Lung (tissue), 12 donors: ENCODE data around the gene PHACTR1. TPM values are rescaled to one million over a fixed set of nuclear protein-coding genes. Genes with fewer than 3 reads are reported as not detected.

Experiments used
- ATAC-seq: fragments of 200-7000 bp; cut with Tn5 transposase; one replicate; pipeline ENCODE4 v1.9.1; 2020; ENCODE audit warnings: moderate number of reproducible peaks; ENCODE audit not compliant: insufficient read depth, low FRiP score
- DNase-seq, 3 donors: peaks; one replicate each; pipeline ENCODE4 v3.0.0-alpha.2; 2013 to 2017
- H3K27ac ChIP-seq, 2 donors: one replicate each; pipeline ENCODE4 v1.5.1; 2013; ENCODE audit warnings: mild to moderate bottlenecking in 2 of 2, moderate library complexity in 2 of 2, control low read depth in 1 of 2, inconsistent platforms in 1 of 2, low read depth in 1 of 2, low read length in 1 of 2
- H3K27me3 ChIP-seq, 3 donors: one replicate each; pipeline ENCODE4 v1.5.1; 2013; ENCODE audit warnings: low read length in 2 of 3; ENCODE audit not compliant: control insufficient read depth in 3 of 3, insufficient read depth in 3 of 3
- H3K36me3 ChIP-seq, 4 donors: one replicate each; pipeline ENCODE4 v1.5.1; 2013; ENCODE audit warnings: low read length in 4 of 4, mild to moderate bottlenecking in 1 of 4, moderate library complexity in 1 of 4; ENCODE audit not compliant: control insufficient read depth in 4 of 4, insufficient read depth in 4 of 4
- H3K4me1 ChIP-seq, 5 donors: one replicate each; pipeline ENCODE4 v1.5.1; 2013; ENCODE audit warnings: low read length in 5 of 5, mild to moderate bottlenecking in 2 of 5, moderate library complexity in 1 of 5; ENCODE audit not compliant: control insufficient read depth in 5 of 5, insufficient read depth in 5 of 5
- H3K4me3 ChIP-seq: one replicate; pipeline ENCODE4 v1.5.1; 2013; ENCODE audit warnings: mild to moderate bottlenecking, control low read depth, moderate library complexity
- H3K9ac ChIP-seq, 2 donors: one replicate each; pipeline ENCODE4 v1.5.1; 2013; ENCODE audit warnings: low read length in 2 of 2, control low read depth in 1 of 2; ENCODE audit not compliant: insufficient read depth in 1 of 2
- H3K9me3 ChIP-seq, 4 donors: one replicate each; pipeline ENCODE4 v1.5.1; 2013; ENCODE audit warnings: low read length in 3 of 4, mild to moderate bottlenecking in 1 of 4, moderate library complexity in 1 of 4; ENCODE audit not compliant: control insufficient read depth in 4 of 4, insufficient read depth in 3 of 4
- CTCF ChIP-seq: IDR thresholded peaks from 2 replicates; pipeline ENCODE4 v1.5.1; 2012; ENCODE audit warnings: mild to moderate bottlenecking; ENCODE audit errors: control extremely low read depth, extremely low read depth
- WGBS, 2 donors: extraction: QIAGEN DNeasy Blood & Tissue Kit; methylation state at CpG; one replicate each; pipeline ENCODE4 v1.1.7; 2013; 5-methylcytosine and 5-hydroxymethylcytosine counted together
- polyA plus RNA-seq, 2 donors: library from polyadenylated mRNA; stranded (reverse); fragments of 200-250 nt; gene quantifications; one replicate each; pipeline ENCODE4 v1.2.1, GENCODE V29; 2013
- total RNA-seq, 2 donors: library from RNA; depleted of rRNA in 1 of 2; stranded (reverse); fragments of >200 nt in 1 of 2; gene quantifications; one replicate each; pipeline ENCODE4 v1.2.1, GENCODE V29; 2014 to 2021
- donor health status: control.
- donor health status: control.
- donor health status: Bipolar disorder and iron deficiency.
- donor health status: healthy.
- donor health status: DM: yes; HTN: yes; CAD: no.

PHACTR1 gene
- total and polyA plus RNA-seq, 4 donors, result 16.3 to 58.8 (median 41.9) TPM

- WGBS, 2 donors, result 92 to 98% methylated on average over 7 of the region's 7 CpGs
- H3K27ac ChIP-seq, result peak overlapping the region in 1 of 2 donors; percentile 3
- no peaks in the 10 kb centered on the region for H3K27me3 ChIP-seq
- no peak for ATAC-seq
- H3K9ac ChIP-seq, result no peak overlapping the region
- DNase-seq, result no peak
- no peak for TF ChIP-seq CTCF
- no peak overlapping the region for H3K4me3 ChIP-seq
- H3K36me3 ChIP-seq, result peaks cover 0 to 13% (median 4%) of the 10 kb centered on the region in 4 donors
- peaks cover 0 to 5% (median 0%) of the 10 kb centered on the region in 5 donors for H3K4me1 ChIP-seq
- H3K9me3 ChIP-seq, result no peaks in the 10 kb centered on the region
These were observed 522.2 kb downstream of the PHACTR1 start for GRCh38 chr6:13238640-13239216.

GRCh38 chr6:13239530-13240455 is 523.2 kb downstream of the PHACTR1 start:
- ATAC-seq (no peak), DNase-seq (no peak)
- Histone ChIP-seq H3K4me1 (peaks cover 0 to 5% (median 0%) of the 10 kb centered on the region in 5 donors), H3K4me3 (no peak overlapping the region), H3K9me3 (no peaks in the 10 kb centered on the region), H3K36me3 (peaks cover 0 to 12% (median 4%) of the 10 kb centered on the region in 4 donors), H3K27me3 (no peaks in the 10 kb centered on the region), H3K9ac (no peak overlapping the region), H3K27ac (no peak overlapping the region)
- TF ChIP-seq CTCF, result no peak
- WGBS, 2 donors, result 79 to 91% methylated on average over 9 of the region's 9 CpGs

GRCh38 chr6:13241364-13241763 is 524.8 kb downstream of the PHACTR1 start:
- Histone ChIP-seq H3K9me3 (no peaks in the 10 kb centered on the region), H3K27me3 (no peaks in the 10 kb centered on the region), H3K4me3 (no peak overlapping the region), H3K4me1 (peaks cover 0 to 5% (median 0%) of the 10 kb centered on the region in 5 donors), H3K36me3 (peaks cover 0 to 7% (median 2%) of the 10 kb centered on the region in 4 donors), H3K9ac (no peak overlapping the region), H3K27ac (no peak overlapping the region)
- 89 to 92% methylated on average over 5 of the region's 5 CpGs for WGBS, 2 donors
- no peak for TF ChIP-seq CTCF
- DNase-seq (no peak), ATAC-seq (no peak)
